HFFc6 (cell line): ENCODE measurements around the gene NAV2. TPM values are rescaled to one million over a fixed set of nuclear protein-coding genes. Genes with fewer than 3 reads are reported as not detected.

ENCODE experiments used
- DNase-seq: peaks from one replicate; pipeline ENCODE4 v3.0.0-alpha.2; 2018
- H3K27ac Mint-ChIP-seq: 2 replicates; pipeline ENCODE4 v1.8.0; 2020; ENCODE audit warnings: mild to moderate bottlenecking, mixed read lengths
- H3K27me3 Mint-ChIP-seq: 2 replicates; pipeline ENCODE4 v1.8.0; 2021; ENCODE audit warnings: mild to moderate bottlenecking, moderate library complexity, mixed read lengths; ENCODE audit not compliant: insufficient read depth
- H3K36me3 Mint-ChIP-seq: 2 replicates; pipeline ENCODE4 v1.8.0; 2021; ENCODE audit warnings: low read depth, mixed read lengths
- H3K4me1 Mint-ChIP-seq: 2 replicates; pipeline ENCODE4 v1.8.0; 2020; ENCODE audit warnings: low read depth, mixed read lengths
- H3K4me3 Mint-ChIP-seq: 2 replicates; pipeline ENCODE4 v1.8.0; 2020; ENCODE audit warnings: mild to moderate bottlenecking, moderate library complexity, mixed read lengths
- H3K9me3 Mint-ChIP-seq: 2 replicates; pipeline ENCODE4 v1.8.0; 2020; ENCODE audit warnings: mild to moderate bottlenecking, mixed read lengths
- CTCF ChIP-seq: fragments of 200-600 bp; sonication (generic); IDR thresholded peaks from 2 replicates; pipeline ENCODE4 v1.5.0; 2021; ENCODE audit warnings: antibody characterized with exemption, mild to moderate bottlenecking
- total RNA-seq, 6 experiments: library from RNA; stranded (reverse); fragmentation: NEBNext Ultra II Directional; extraction: Animal tissue kit (Norgen Biotek cat#: 25700); gene quantifications; 2 replicates in 1 of 6; 3 replicates in 5 of 6; pipeline ENCODE4 v1.2.3, GENCODE V29; 2021

The NAV2 gene
- total RNA-seq, 6 experiments from 2014 or later = 12.4 to 34.9 (median 31.8) TPM

GRCh38 chr11:20008190-20008870 lies 295.7 kb downstream of the NAV2 start:
- Mint-ChIP-seq H3K36me3 (no peaks in the 10 kb centered on the region; the same call in 1 of the 2 replicates), H3K4me1 (no peaks in the 10 kb centered on the region), H3K9me3 (no peaks in the 10 kb centered on the region), H3K27me3 (no peaks in the 10 kb centered on the region), H3K27ac (no peak overlapping the region), H3K4me3 (no peak overlapping the region)
- TF ChIP-seq CTCF = no peak
- DNase-seq = no peak

GRCh38 chr11:20008871-20009644 lies 296.4 kb downstream of the NAV2 start:
- Mint-ChIP-seq H3K4me1 (no peaks in the 10 kb centered on the region; the same call in 1 of the 2 replicates), H3K36me3 (no peaks in the 10 kb centered on the region; the same call in 1 of the 2 replicates), H3K27ac (no peak overlapping the region)

GRCh38 chr11:20010156-20010850 lies 297.7 kb downstream of the NAV2 start:
- Mint-ChIP-seq H3K4me1 (no peaks in the 10 kb centered on the region; the same call in 1 of the 2 replicates), H3K27ac (no peak overlapping the region), H3K27me3 (no peaks in the 10 kb centered on the region; the same call in 1 of the 2 replicates), H3K9me3 (no peaks in the 10 kb centered on the region), H3K4me3 (no peak overlapping the region), H3K36me3 (no peaks in the 10 kb centered on the region; the same call in 1 of the 2 replicates)
- DNase-seq = no peak
- TF ChIP-seq CTCF = no peak

More at GRCh38 chr11:20008871-20009644, 296.4 kb downstream of the NAV2 start:
- DNase-seq = no peak
- no peak for TF ChIP-seq CTCF
- H3K9me3 Mint-ChIP-seq = no peaks in the 10 kb centered on the region
- H3K27me3 Mint-ChIP-seq = no peaks in the 10 kb centered on the region
- no peak overlapping the region for H3K4me3 Mint-ChIP-seq

GRCh38 chr11:20010851-20011225 lies 298.2 kb downstream of the NAV2 start:
- H3K36me3 Mint-ChIP-seq = no peaks in the 10 kb centered on the region; the same call in 1 of the 2 replicates
- no peak overlapping the region for H3K4me3 Mint-ChIP-seq
- H3K27ac Mint-ChIP-seq = no peak overlapping the region
- no peak for DNase-seq
- H3K9me3 Mint-ChIP-seq = no peaks in the 10 kb centered on the region
- H3K4me1 Mint-ChIP-seq = no peaks in the 10 kb centered on the region; the same call in 1 of the 2 replicates
- H3K27me3 Mint-ChIP-seq = no peaks in the 10 kb centered on the region; the same call in 1 of the 2 replicates
- TF ChIP-seq CTCF = no peak

GRCh38 chr11:20011307-20011951 lies 298.8 kb downstream of the NAV2 start:
- H3K27ac Mint-ChIP-seq = no peak overlapping the region
- H3K4me1 Mint-ChIP-seq = no peaks in the 10 kb centered on the region; the same call in 1 of the 2 replicates
- no peak overlapping the region for H3K4me3 Mint-ChIP-seq
- TF ChIP-seq CTCF = no peak
- H3K27me3 Mint-ChIP-seq = no peaks in the 10 kb centered on the region; the same call in 1 of the 2 replicates
- DNase-seq = no peak
- no peaks in the 10 kb centered on the region for H3K9me3 Mint-ChIP-seq
- no peaks in the 10 kb centered on the region; the same call in 1 of the 2 replicates for H3K36me3 Mint-ChIP-seq
